C4-2B (cell line): ENCODE results near the gene ALDOA.
A peak's percentile ranks its signal among the peaks of the same experiment; 100 is the strongest.
"Not testable (repeated sequence)": the region's sequence is repeated elsewhere in the genome, so short reads cannot be mapped to it uniquely, and the experiment has no call there.

Source experiments
- H3K27ac ChIP-seq: fragments of 450-650 bp; 2 replicates; pipeline ENCODE4 v1.5.1; 2017
- CTCF ChIP-seq: fragments of 450-650 bp; conservative IDR thresholded peaks from 2 replicates; pipeline ENCODE4 v1.5.1; 2017; ENCODE audit warnings: mild to moderate bottlenecking
- ZFX ChIP-seq: fragments of 450-650 bp; IDR thresholded peaks from 2 replicates; pipeline ENCODE4 v1.6.1; 2017

The ALDOA gene

GRCh38 chr16:30108059-30108850 lies 42.7 kb downstream of the ALDOA start:
- no peak for TF ChIP-seq CTCF
- TF ChIP-seq ZFX = no peak
- H3K27ac ChIP-seq = no peak overlapping the region

GRCh38 chr16:30110661-30111060 lies 45.1 kb downstream of the ALDOA start:
- H3K27ac ChIP-seq = no peak overlapping the region
- TF ChIP-seq CTCF (no peak), ZFX (no peak)

- no peak overlapping the region for H3K27ac ChIP-seq
Observed at GRCh38 chr16:30112197-30113030, 46.9 kb downstream of the ALDOA start.

GRCh38 chr16:30113031-30113710 lies 47.6 kb downstream of the ALDOA start, which contains the start of gene GDPD3:
Gene GDPD3 (minus strand): TSS chr16:30113537. CDS start chr16:30113478, 59 bp downstream.
- TF ChIP-seq ZFX (no peak), CTCF (no peak; the same call in 1 of the 2 replicates)
- no peak within 1 kb of the TSS for H3K27ac ChIP-seq

More at GRCh38 chr16:30112197-30113030, 46.9 kb downstream of the ALDOA start:
- TF ChIP-seq ZFX (no peak), CTCF (peak; percentile 77)

- H3K27ac ChIP-seq = no peak overlapping the region
- TF ChIP-seq CTCF (no peak), ZFX (no peak)
Observed at GRCh38 chr16:30113711-30114333, 48.3 kb downstream of the ALDOA start.

GRCh38 chr16:30114411-30114810 lies 48.9 kb downstream of the ALDOA start:
- no peak overlapping the region for H3K27ac ChIP-seq
- TF ChIP-seq CTCF (no peak), ZFX (no peak)

GRCh38 chr16:30114833-30115232 lies 49.3 kb downstream of the ALDOA start:
- not testable (repeated sequence) for H3K27ac ChIP-seq
